ENCODE results near the gene SLC38A9. TPM values are rescaled to one million over a fixed set of nuclear protein-coding genes. Genes with fewer than 3 reads are reported as not detected.

SLC38A9 gene
- polyA plus RNA-seq, 1 of the 3 experiments (the other 2 are of a cell fraction): 6.9 TPM

GRCh38 chr5:55711507-55712022, 559 bp downstream of the SLC38A9 start:
- Histone ChIP-seq H3F3A (replicated peaks; ENCODE audit: insufficient read depth) (no peaks in the 10 kb centered on the region), H3K4me1 (ENCODE audit: control insufficient read depth in 1 of 2, insufficient read depth in 2 of 2, low read depth in 1 of 2, low read length in 1 of 2) (peaks cover 6 to 13% of the 10 kb centered on the region in 2 experiments; a peak in 2 of 4 replicates), H3K4me3 (ENCODE audit: low read depth in 2 of 2, low read length in 1 of 2) (peak overlapping the region; percentile 90 to 99), H3K4me2 (peak overlapping the region; percentile 95), H3K9ac (peak overlapping the region; percentile 80), H3K79me2 (ENCODE audit: insufficient read depth) (peaks cover 8% of the 10 kb centered on the region), H3K36me3 (replicated peaks in 1 of 2; ENCODE audit: control insufficient read depth in 1 of 2, insufficient read depth in 2 of 2, low read length in 1 of 2) (peaks cover 0 to 19% of the 10 kb centered on the region in 2 experiments), H3K9me2 (no peaks in the 10 kb centered on the region), H3K27ac (ENCODE audit: low read depth in 2 of 2, low read length in 1 of 2) (peak overlapping the region in 1 of 2 experiments; percentile 56; a peak in 1 of 4 replicates), H3K27me3 (ENCODE audit: insufficient read depth) (no peaks in the 10 kb centered on the region), H4K20me1 (ENCODE audit: insufficient read depth) (no peaks in the 10 kb centered on the region), H2AFZ (ENCODE audit: low read depth) (peak overlapping the region; percentile 98), H3K9me3 (no peaks in the 10 kb centered on the region)
- ChIA-PET POLR2A (no interaction called here), CTCF (interaction anchor here (1.1 to 1.7 kb wide), 2 partner anchors 11 to 20 kb away, joined by 3 to 5 read pairs; no protein-coding TSS in a partner anchor)
- WGBS (ENCODE audit: low lambda C conversion rate): 4% methylated on average over 16 of the region's 18 CpGs
- TF ChIP-seq GABPA (IDR thresholded peaks at IDR 0.05; ENCODE audit: low read depth) (no peak), CTCF (IDR thresholded peaks at IDR 0.05) (no peak), NRF1 (IDR thresholded peaks at IDR 0.05; ENCODE audit: low read depth, low read length) (no peak), JUND (IDR thresholded peaks at IDR 0.05) (no peak), EZH2phosphoT487 (IDR thresholded peaks at IDR 0.05; ENCODE audit: borderline replicate concordance, low read depth) (no peak), ELF1 (IDR thresholded peaks at IDR 0.05) (no peak), RXRA (IDR thresholded peaks at IDR 0.05; ENCODE audit: borderline replicate concordance, low read depth) (no peak), TAF1 (IDR thresholded peaks at IDR 0.05; ENCODE audit: borderline replicate concordance, low read depth, low read length) (no peak), PBX3 (IDR thresholded peaks at IDR 0.05) (no peak), TEAD4 (IDR thresholded peaks at IDR 0.05; ENCODE audit: borderline replicate concordance, insufficient read depth) (no peak), RFX5 (IDR thresholded peaks at IDR 0.05; ENCODE audit: low read length) (no peak)
- no peak for DNase-seq

DNA sequence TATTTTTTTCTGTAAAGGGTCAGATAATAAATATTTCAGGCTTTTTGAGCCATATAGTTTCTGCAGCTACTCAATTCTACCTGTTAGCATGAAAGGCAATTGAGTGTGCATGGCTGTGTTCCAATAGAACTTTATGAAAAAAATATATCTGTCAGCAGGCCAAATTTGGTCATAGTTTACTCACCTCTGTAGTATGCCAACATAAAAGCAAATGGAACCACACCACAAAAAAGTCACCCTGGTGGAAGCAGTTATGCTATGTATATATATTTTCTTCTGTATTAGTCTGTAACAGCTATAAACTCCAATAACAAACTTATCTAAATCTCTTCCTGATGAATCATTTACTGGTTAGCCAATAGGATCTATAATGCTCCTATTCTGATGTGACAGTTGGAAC, 3.4 kb downstream of the SLC38A9 start:
- Histone ChIP-seq H4K20me1 (ENCODE audit: insufficient read depth) (no peaks in the 10 kb centered on the region), H3K79me2 (ENCODE audit: insufficient read depth) (peaks cover 8% of the 10 kb centered on the region), H3K27ac (ENCODE audit: low read depth in 2 of 2, low read length in 1 of 2) (no peak overlapping the region), H3K9me3 (no peaks in the 10 kb centered on the region), H3K9me2 (no peaks in the 10 kb centered on the region), H3K4me3 (ENCODE audit: low read depth in 2 of 2, low read length in 1 of 2) (no peak overlapping the region), H3K4me1 (ENCODE audit: control insufficient read depth in 1 of 2, insufficient read depth in 2 of 2, low read depth in 1 of 2, low read length in 1 of 2) (peaks cover 6 to 13% of the 10 kb centered on the region in 2 experiments; a peak in 2 of 4 replicates), H3K27me3 (ENCODE audit: insufficient read depth) (no peaks in the 10 kb centered on the region), H3K4me2 (no peak overlapping the region), H2AFZ (ENCODE audit: low read depth) (no peak overlapping the region), H3F3A (replicated peaks; ENCODE audit: insufficient read depth) (no peaks in the 10 kb centered on the region), H3K36me3 (replicated peaks in 1 of 2; ENCODE audit: control insufficient read depth in 1 of 2, insufficient read depth in 2 of 2, low read length in 1 of 2) (peaks cover 0 to 19% of the 10 kb centered on the region in 2 experiments), H3K9ac (no peak overlapping the region)
- DNase-seq: no peak
- TF ChIP-seq FOXM1 (IDR thresholded peaks at IDR 0.05; ENCODE audit: low read depth) (no peak), GATA2 (CRISPR knock-in tag; IDR thresholded peaks at IDR 0.05) (no peak), NFIC (IDR thresholded peaks at IDR 0.05; ENCODE audit: borderline replicate concordance) (peak; percentile 50; the same call in 1 of the 2 replicates), YY1 (IDR thresholded peaks at IDR 0.05; ENCODE audit: low read depth) (no peak)
- CTCF ChIA-PET: interaction anchor here (1.5 kb wide), 1 partner anchor 17 kb away, joined by 5 read pairs; no protein-coding TSS in a partner anchor
- POLR2A ChIA-PET: no interaction called here
